ENCODE data around the gene DXO.

DNA sequence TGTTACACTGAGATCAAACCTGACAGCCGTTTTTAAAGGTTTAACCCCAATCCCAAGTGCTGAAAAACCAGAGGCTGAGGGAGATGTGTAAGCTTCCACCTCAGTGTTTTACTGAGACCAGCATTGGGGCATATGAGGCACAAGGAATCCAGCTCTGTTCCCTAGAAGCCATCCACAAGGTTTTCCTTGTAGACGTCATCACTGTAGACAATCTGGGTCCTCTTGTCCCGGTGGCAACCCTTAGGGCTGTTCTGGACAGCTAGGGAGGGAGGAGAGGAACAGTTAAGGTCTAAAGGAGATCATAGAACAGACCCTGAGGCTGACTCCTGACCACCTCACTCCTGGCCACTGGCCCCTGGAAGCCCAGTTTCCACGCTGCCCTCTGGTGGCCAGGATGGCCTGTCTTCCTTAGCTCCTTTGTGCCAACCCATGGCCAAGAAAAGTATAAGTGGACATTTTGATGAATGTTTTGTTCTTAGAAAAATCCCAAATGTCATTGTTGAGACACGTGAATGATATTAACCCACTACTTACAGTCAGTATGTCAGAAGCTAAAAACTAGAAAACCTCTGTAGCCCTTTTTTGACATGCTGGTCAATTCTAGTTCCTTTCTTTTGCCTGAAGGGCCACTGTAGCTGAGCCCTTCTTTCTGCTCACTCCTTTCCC lies 19.7 kb downstream of the DXO start:
- TF ChIP-seq CTCF (IDR thresholded peaks at IDR 0.05; ENCODE audit: borderline replicate concordance, extremely low read depth, low read length, poor library complexity, severe bottlenecking) (peak; percentile 75), EZH2 (IDR thresholded peaks at IDR 0.05; ENCODE audit: borderline replicate concordance, low read depth, low read length, severe bottlenecking) (no peak)
